WTC11 (cell line): ENCODE results near the gene KANK4. TPM values are rescaled to one million over a fixed set of nuclear protein-coding genes. Genes with fewer than 3 reads are reported as not detected.

Source experiments
- ATAC-seq: fragments of 200-7000 bp; cut with Tn5 transposase; 2 replicates; pipeline ENCODE4 v1.10.0; 2021; ENCODE audit warnings: mild to moderate bottlenecking, moderate library complexity
- CTCF ChIA-PET: fragments of 300-600 bp; sonication (Branson Sonifier 250); formaldehyde crosslinking; loops from one replicate; lab custom pipeline; 2021; ENCODE audit warnings: antibody characterized with exemption; lab: Charles Lee
- POLR2A ChIA-PET: fragments of 350-600 bp; sonication (Branson Sonifier 250); formaldehyde crosslinking; loops from one replicate; lab custom pipeline; 2021; ENCODE audit warnings: antibody characterized with exemption; lab: Charles Lee
- DNase-seq: peaks from one replicate; pipeline ENCODE4 v3.0.0; 2021; ENCODE audit warnings: low spot score
- H3K27ac Mint-ChIP-seq: 2 replicates; pipeline ENCODE4 v1.8.0; 2021; ENCODE audit warnings: mixed read lengths
- H3K27me3 Mint-ChIP-seq: 2 replicates; pipeline ENCODE4 v1.8.0; 2021; ENCODE audit warnings: low read depth, mild to moderate bottlenecking, moderate library complexity, mixed read lengths
- H3K36me3 Mint-ChIP-seq: 2 replicates; pipeline ENCODE4 v1.8.0; 2021; ENCODE audit warnings: mixed read lengths
- H3K4me1 Mint-ChIP-seq: 2 replicates; pipeline ENCODE4 v1.8.0; 2022; ENCODE audit warnings: mixed read lengths
- H3K4me3 Mint-ChIP-seq: 2 replicates; pipeline ENCODE4 v1.8.0; 2021; ENCODE audit warnings: mild to moderate bottlenecking, moderate library complexity, mixed read lengths
- H3K9me3 Mint-ChIP-seq: 2 replicates; pipeline ENCODE4 v1.8.0; 2021; ENCODE audit warnings: mixed read lengths
- ATF3 ChIP-seq: sonication (generic); formaldehyde crosslinking; conservative IDR thresholded peaks from 2 replicates; pipeline ENCODE4 v1.8.1; 2022; ENCODE audit warnings: mild to moderate bottlenecking, missing genetic modification reagents
- CBFB ChIP-seq: sonication (generic); formaldehyde crosslinking; IDR thresholded peaks from 2 replicates; pipeline ENCODE4 v1.8.1; 2022; ENCODE audit warnings: mild to moderate bottlenecking, low read depth, missing genetic modification reagents
- ELF4 ChIP-seq: sonication (generic); formaldehyde crosslinking; IDR thresholded peaks from 2 replicates; pipeline ENCODE4 v1.8.1; 2022; ENCODE audit warnings: low read depth, mild to moderate bottlenecking, moderate library complexity, missing genetic modification reagents
- ETV6 ChIP-seq: sonication (generic); formaldehyde crosslinking; IDR thresholded peaks from 2 replicates; pipeline ENCODE4 v1.8.1; 2022; ENCODE audit warnings: mild to moderate bottlenecking, missing genetic modification reagents
- FOXP1 ChIP-seq: sonication (generic); formaldehyde crosslinking; IDR thresholded peaks from 2 replicates; pipeline ENCODE4 v1.8.0; 2022; ENCODE audit warnings: missing genetic modification reagents, mild to moderate bottlenecking, moderate library complexity, borderline replicate concordance
- GABPB1 ChIP-seq: sonication (generic); formaldehyde crosslinking; IDR thresholded peaks from 2 replicates; pipeline ENCODE4 v1.8.1; 2023; ENCODE audit warnings: mild to moderate bottlenecking, missing genetic modification reagents
- GRHL2 ChIP-seq: fragments of 250-450 bp; sonication (Bioruptor Pico); IDR thresholded peaks from 2 replicates; pipeline ENCODE4 v1.8.0; 2022; ENCODE audit warnings: mild to moderate bottlenecking, moderate library complexity; ENCODE audit not compliant: insufficient replicate concordance, severe bottlenecking
- HMGA2 ChIP-seq: fragments of 250-450 bp; sonication (Bioruptor Pico); IDR thresholded peaks from 2 replicates; pipeline ENCODE4 v1.4.0; 2021; ENCODE audit warnings: mild to moderate bottlenecking, moderate library complexity
- JUN ChIP-seq: sonication (generic); formaldehyde crosslinking; IDR thresholded peaks from 2 replicates; pipeline ENCODE4 v1.8.0; 2023; ENCODE audit warnings: mild to moderate bottlenecking, missing genetic modification reagents
- MLX ChIP-seq: sonication (generic); formaldehyde crosslinking; IDR thresholded peaks from 2 replicates; pipeline ENCODE4 v1.8.1; 2023; ENCODE audit warnings: mild to moderate bottlenecking, missing genetic modification reagents, moderate library complexity
- MXD4 ChIP-seq: fragments of 250-450 bp; sonication (Bioruptor Pico); IDR thresholded peaks from 2 replicates; pipeline ENCODE4 v1.8.0; 2021; ENCODE audit warnings: mild to moderate bottlenecking, moderate library complexity, borderline replicate concordance
- NFYB ChIP-seq: sonication (generic); formaldehyde crosslinking; conservative IDR thresholded peaks from 2 replicates; pipeline ENCODE4 v1.8.0; 2022; ENCODE audit warnings: low read depth, missing genetic modification reagents
- NR1H2 ChIP-seq: sonication (generic); formaldehyde crosslinking; IDR thresholded peaks from 2 replicates; pipeline ENCODE4 v1.9.0; 2021; ENCODE audit warnings: mild to moderate bottlenecking, moderate library complexity, missing genetic modification reagents
- NR3C1 ChIP-seq: sonication (generic); formaldehyde crosslinking; conservative IDR thresholded peaks from 2 replicates; pipeline ENCODE4 v1.8.1; 2023; ENCODE audit warnings: low read depth, mild to moderate bottlenecking, missing genetic modification reagents
- PRRX2 ChIP-seq: fragments of 250-450 bp; sonication (Bioruptor Pico); IDR thresholded peaks from 2 replicates; pipeline ENCODE4 v1.8.0; 2021; ENCODE audit warnings: mild to moderate bottlenecking
- RELA ChIP-seq: sonication (generic); formaldehyde crosslinking; IDR thresholded peaks from 2 replicates; pipeline ENCODE4 v1.8.1; 2022; ENCODE audit warnings: missing genetic modification reagents, mild to moderate bottlenecking, borderline replicate concordance
- SOX15 ChIP-seq: fragments of 250-450 bp; sonication (Bioruptor Pico); IDR thresholded peaks from 2 replicates; pipeline ENCODE4 v1.9.0; 2021; ENCODE audit warnings: mild to moderate bottlenecking
- ZNF281 ChIP-seq: sonication (generic); formaldehyde crosslinking; IDR thresholded peaks from 2 replicates; pipeline ENCODE4 v1.8.0; 2023; ENCODE audit warnings: mild to moderate bottlenecking, missing genetic modification reagents
- ZNF396 ChIP-seq: fragments of 250-450 bp; sonication (Bioruptor Pico); IDR thresholded peaks from 2 replicates; pipeline ENCODE4 v1.8.0; 2021; ENCODE audit warnings: mild to moderate bottlenecking, moderate library complexity, borderline replicate concordance
- ZNF425 ChIP-seq: fragments of 250-450 bp; sonication (Bioruptor Pico); conservative IDR thresholded peaks from 2 replicates; pipeline ENCODE4 v1.9.0; 2021; ENCODE audit warnings: mild to moderate bottlenecking
- total RNA-seq: library from RNA; stranded (reverse); gene quantifications from 3 replicates; pipeline ENCODE4 v1.2.3, GENCODE V29; 2021
- TF ChIP-seq, protein P1 (sequence below): fragments of 250-450 bp; sonication (Bioruptor Pico); IDR thresholded peaks from 2 replicates; pipeline ENCODE4 v1.9.0; 2021; ENCODE audit warnings: moderate library complexity, mild to moderate bottlenecking, inconsistent platforms, borderline replicate concordance
- TF ChIP-seq, protein P2 (sequence below): sonication (generic); formaldehyde crosslinking; IDR thresholded peaks from 2 replicates; pipeline ENCODE4 v1.8.1; 2022; ENCODE audit warnings: low read depth, mild to moderate bottlenecking, moderate library complexity, missing genetic modification reagents, borderline replicate concordance
- TF ChIP-seq, protein P3 (sequence below): fragments of 250-450 bp; sonication (Bioruptor Pico); IDR thresholded peaks from 2 replicates; pipeline ENCODE4 v1.9.0; 2021; ENCODE audit warnings: mild to moderate bottlenecking, borderline replicate concordance

KANK4 gene
- total RNA-seq, 1 experiment from 2014 or later: 0.35 TPM

DNA sequence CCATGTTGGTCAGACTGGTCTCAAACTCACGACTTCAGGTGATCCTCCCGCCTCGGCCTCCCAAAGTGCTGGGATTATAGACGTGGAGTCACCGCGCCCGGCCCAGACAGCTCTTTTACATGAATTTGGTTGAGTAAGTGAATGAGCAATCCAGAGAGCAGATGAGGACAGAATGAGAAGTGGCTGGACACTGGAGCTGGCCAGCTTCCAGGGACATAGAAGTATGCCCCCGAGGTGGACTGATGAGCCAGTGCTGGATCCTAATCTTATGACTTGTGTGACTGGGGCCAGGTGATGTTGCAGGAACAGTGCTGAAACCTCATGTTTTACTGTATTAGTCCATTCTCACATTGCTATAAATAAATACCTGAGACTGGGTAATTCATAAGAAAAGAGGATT lies 35.9 kb upstream of the KANK4 start:
- DNase-seq (no peak), ATAC-seq (no peak)
- TF ChIP-seq, protein P1, sequence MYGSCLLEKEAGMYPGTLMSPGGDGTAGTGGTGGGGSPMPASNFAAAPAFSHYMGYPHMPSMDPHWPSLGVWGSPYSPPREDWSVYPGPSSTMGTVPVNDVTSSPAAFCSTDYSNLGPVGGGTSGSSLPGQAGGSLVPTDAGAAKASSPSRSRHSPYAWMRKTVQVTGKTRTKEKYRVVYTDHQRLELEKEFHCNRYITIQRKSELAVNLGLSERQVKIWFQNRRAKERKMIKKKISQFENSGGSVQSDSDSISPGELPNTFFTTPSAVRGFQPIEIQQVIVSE (CRISPR knock-in tag): no peak
- TF ChIP-seq GABPB1 (CRISPR knock-in tag) (no peak), JUN (CRISPR knock-in tag) (no peak), NFYB (no peak), SOX15 (CRISPR knock-in tag) (no peak), RELA (CRISPR knock-in tag) (no peak)
- Mint-ChIP-seq H3K27me3 (no peaks in the 10 kb centered on the region), H3K27ac (no peak overlapping the region), H3K4me1 (no peaks in the 10 kb centered on the region), H3K4me3 (no peak overlapping the region), H3K36me3 (no peaks in the 10 kb centered on the region), H3K9me3 (no peaks in the 10 kb centered on the region)
- ChIA-PET POLR2A (no interaction called here), CTCF (no interaction called here)

- TF ChIP-seq MXD4 (CRISPR knock-in tag) (no peak), ATF3 (no peak), CBFB (no peak), HMGA2 (no peak), ZNF396 (CRISPR knock-in tag) (no peak), MLX (CRISPR knock-in tag) (no peak), PRRX2 (no peak), NR3C1 (CRISPR knock-in tag) (no peak), JUN (CRISPR knock-in tag) (no peak), ELF4 (CRISPR knock-in tag) (no peak), NR1H2 (CRISPR knock-in tag) (no peak), ZNF281 (no peak), GRHL2 (no peak), FOXP1 (CRISPR knock-in tag) (no peak), ZNF425 (CRISPR knock-in tag) (no peak), ETV6 (CRISPR knock-in tag) (no peak)
- TF ChIP-seq, protein P2, sequence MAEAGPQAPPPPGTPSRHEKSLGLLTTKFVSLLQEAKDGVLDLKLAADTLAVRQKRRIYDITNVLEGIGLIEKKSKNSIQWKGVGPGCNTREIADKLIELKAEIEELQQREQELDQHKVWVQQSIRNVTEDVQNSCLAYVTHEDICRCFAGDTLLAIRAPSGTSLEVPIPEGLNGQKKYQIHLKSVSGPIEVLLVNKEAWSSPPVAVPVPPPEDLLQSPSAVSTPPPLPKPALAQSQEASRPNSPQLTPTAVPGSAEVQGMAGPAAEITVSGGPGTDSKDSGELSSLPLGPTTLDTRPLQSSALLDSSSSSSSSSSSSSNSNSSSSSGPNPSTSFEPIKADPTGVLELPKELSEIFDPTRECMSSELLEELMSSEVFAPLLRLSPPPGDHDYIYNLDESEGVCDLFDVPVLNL (CRISPR knock-in tag): no peak
- TF ChIP-seq, protein P3, sequence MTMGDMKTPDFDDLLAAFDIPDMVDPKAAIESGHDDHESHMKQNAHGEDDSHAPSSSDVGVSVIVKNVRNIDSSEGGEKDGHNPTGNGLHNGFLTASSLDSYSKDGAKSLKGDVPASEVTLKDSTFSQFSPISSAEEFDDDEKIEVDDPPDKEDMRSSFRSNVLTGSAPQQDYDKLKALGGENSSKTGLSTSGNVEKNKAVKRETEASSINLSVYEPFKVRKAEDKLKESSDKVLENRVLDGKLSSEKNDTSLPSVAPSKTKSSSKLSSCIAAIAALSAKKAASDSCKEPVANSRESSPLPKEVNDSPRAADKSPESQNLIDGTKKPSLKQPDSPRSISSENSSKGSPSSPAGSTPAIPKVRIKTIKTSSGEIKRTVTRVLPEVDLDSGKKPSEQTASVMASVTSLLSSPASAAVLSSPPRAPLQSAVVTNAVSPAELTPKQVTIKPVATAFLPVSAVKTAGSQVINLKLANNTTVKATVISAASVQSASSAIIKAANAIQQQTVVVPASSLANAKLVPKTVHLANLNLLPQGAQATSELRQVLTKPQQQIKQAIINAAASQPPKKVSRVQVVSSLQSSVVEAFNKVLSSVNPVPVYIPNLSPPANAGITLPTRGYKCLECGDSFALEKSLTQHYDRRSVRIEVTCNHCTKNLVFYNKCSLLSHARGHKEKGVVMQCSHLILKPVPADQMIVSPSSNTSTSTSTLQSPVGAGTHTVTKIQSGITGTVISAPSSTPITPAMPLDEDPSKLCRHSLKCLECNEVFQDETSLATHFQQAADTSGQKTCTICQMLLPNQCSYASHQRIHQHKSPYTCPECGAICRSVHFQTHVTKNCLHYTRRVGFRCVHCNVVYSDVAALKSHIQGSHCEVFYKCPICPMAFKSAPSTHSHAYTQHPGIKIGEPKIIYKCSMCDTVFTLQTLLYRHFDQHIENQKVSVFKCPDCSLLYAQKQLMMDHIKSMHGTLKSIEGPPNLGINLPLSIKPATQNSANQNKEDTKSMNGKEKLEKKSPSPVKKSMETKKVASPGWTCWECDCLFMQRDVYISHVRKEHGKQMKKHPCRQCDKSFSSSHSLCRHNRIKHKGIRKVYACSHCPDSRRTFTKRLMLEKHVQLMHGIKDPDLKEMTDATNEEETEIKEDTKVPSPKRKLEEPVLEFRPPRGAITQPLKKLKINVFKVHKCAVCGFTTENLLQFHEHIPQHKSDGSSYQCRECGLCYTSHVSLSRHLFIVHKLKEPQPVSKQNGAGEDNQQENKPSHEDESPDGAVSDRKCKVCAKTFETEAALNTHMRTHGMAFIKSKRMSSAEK (CRISPR knock-in tag): no peak
- ATAC-seq: no peak
- ChIA-PET CTCF (interaction anchor here (1.2 kb wide), 1 partner anchor 38 kb away, joined by 3 read pairs; no protein-coding TSS in a partner anchor), POLR2A (no interaction called here)
- no peaks in the 10 kb centered on the region for H3K27me3 Mint-ChIP-seq
- H3K9me3 Mint-ChIP-seq: no peaks in the 10 kb centered on the region
- no peak overlapping the region for H3K4me3 Mint-ChIP-seq
- no peak overlapping the region for H3K27ac Mint-ChIP-seq
- H3K4me1 Mint-ChIP-seq: peaks cover 3% of the 10 kb centered on the region; the same call in 1 of the 2 replicates
- no peaks in the 10 kb centered on the region for H3K36me3 Mint-ChIP-seq
- DNase-seq: no peak
These were observed 34.6 kb upstream of the KANK4 start for GRCh38 chr1:62353853-62354252.
